BLaER1 (cell line): ENCODE results near the gene ASIC3.
A peak's percentile ranks its signal among the peaks of the same experiment; 100 is the strongest.
"Not testable (repeated sequence)": the region's sequence is repeated elsewhere in the genome, so short reads cannot be mapped to it uniquely, and the experiment has no call there.

Experiments used
- H3K27ac ChIP-seq: shearing (Covaris generic); formaldehyde crosslinking; 2 replicates; pipeline ENCODE4 v1.8.1; 2022
- H3K27me3 ChIP-seq: shearing (Covaris generic); formaldehyde crosslinking; 2 replicates; pipeline ENCODE4 v1.8.1; 2022
- H3K36me3 ChIP-seq: shearing (Covaris generic); formaldehyde crosslinking; 2 replicates; pipeline ENCODE4 v1.8.1; 2022
- H3K4me1 ChIP-seq: shearing (Covaris generic); formaldehyde crosslinking; 2 replicates; pipeline ENCODE4 v1.8.1; 2022
- H3K4me2 ChIP-seq: shearing (Covaris generic); formaldehyde crosslinking; 2 replicates; pipeline ENCODE4 v1.8.1; 2022
- H3K4me3 ChIP-seq: shearing (Covaris generic); formaldehyde crosslinking; 2 replicates; pipeline ENCODE4 v1.8.1; 2022
- H3K9ac ChIP-seq: shearing (Covaris generic); formaldehyde crosslinking; 2 replicates; pipeline ENCODE4 v1.8.1; 2022
- H3K9me3 ChIP-seq: shearing (Covaris generic); formaldehyde crosslinking; 2 replicates; pipeline ENCODE4 v1.8.1; 2022
- H4K20me1 ChIP-seq: shearing (Covaris generic); formaldehyde crosslinking; 2 replicates; pipeline ENCODE4 v1.8.1; 2022
- Cebpa-rat ChIP-seq: shearing (Covaris generic); IDR thresholded peaks from 2 replicates; pipeline ENCODE4 v1.8.1; 2022

ASIC3 gene

GRCh38 chr7:151039850-151040548, 8.3 kb upstream of the ASIC3 start:
- Histone ChIP-seq H3K4me1 (peaks cover 33% of the 10 kb centered on the region), H4K20me1 (peaks cover 16% of the 10 kb centered on the region), H3K36me3 (peaks cover 34% of the 10 kb centered on the region), H3K4me2 (peak overlapping the region; percentile 83), H3K27ac (peak overlapping the region; percentile 57; the same call in 1 of the 2 replicates), H3K9ac (0 out of 2 replicates have a peak overlapping the region, but pooled peaks have one; percentile 17), H3K4me3 (no peak overlapping the region), H3K27me3 (no peaks in the 10 kb centered on the region), H3K9me3 (no peaks in the 10 kb centered on the region)
- no peak for TF ChIP-seq Cebpa-rat

GRCh38 chr7:151040616-151041375, 7.5 kb upstream of the ASIC3 start:
- TF ChIP-seq Cebpa-rat, result no peak
- H3K9ac ChIP-seq, result no peak overlapping the region
- H3K4me2 ChIP-seq, result peak overlapping the region; percentile 83
- peaks cover 32% of the 10 kb centered on the region for H3K36me3 ChIP-seq
- no peaks in the 10 kb centered on the region for H3K9me3 ChIP-seq
- 0 out of 2 replicates have a peak overlapping the region, but pooled peaks have one; percentile 57 for H3K27ac ChIP-seq
- peaks cover 16% of the 10 kb centered on the region for H4K20me1 ChIP-seq
- no peaks in the 10 kb centered on the region for H3K27me3 ChIP-seq
- no peak overlapping the region for H3K4me3 ChIP-seq
- peaks cover 33% of the 10 kb centered on the region for H3K4me1 ChIP-seq

GRCh38 chr7:151043449-151043848, 4.9 kb upstream of the ASIC3 start:
- H3K36me3 ChIP-seq, result peaks cover 15% of the 10 kb centered on the region; the same call in 1 of the 2 replicates
- H3K9me3 ChIP-seq, H3K4me3 ChIP-seq, H3K27me3 ChIP-seq, H3K9ac ChIP-seq, H3K4me2 ChIP-seq, H3K27ac ChIP-seq: not testable (repeated sequence)
- peaks cover 25% of the 10 kb centered on the region for H3K4me1 ChIP-seq
- H4K20me1 ChIP-seq, result peaks cover 16% of the 10 kb centered on the region

- Histone ChIP-seq H3K4me3 (no peak overlapping the region), H3K9me3 (no peaks in the 10 kb centered on the region), H3K9ac (no peak overlapping the region), H3K4me2 (no peak overlapping the region), H3K27ac (no peak overlapping the region), H3K4me1 (peaks cover 20% of the 10 kb centered on the region), H3K27me3 (no peaks in the 10 kb centered on the region), H4K20me1 (peaks cover 16% of the 10 kb centered on the region), H3K36me3 (peaks cover 15% of the 10 kb centered on the region; the same call in 1 of the 2 replicates)
- no peak for TF ChIP-seq Cebpa-rat
Observed at GRCh38 chr7:151043959-151044358, 4.4 kb upstream of the ASIC3 start.

GRCh38 chr7:151045262-151045661, 3.1 kb upstream of the ASIC3 start:
- TF ChIP-seq Cebpa-rat, result no peak
- H3K36me3 ChIP-seq, result peaks cover 15% of the 10 kb centered on the region; the same call in 1 of the 2 replicates
- H3K9me3 ChIP-seq, result no peaks in the 10 kb centered on the region
- H4K20me1 ChIP-seq, result peaks cover 15% of the 10 kb centered on the region; the same call in 1 of the 2 replicates
- 0 out of 2 replicates have a peak, but pooled peaks cover 3% of the 10 kb centered on the region for H3K27me3 ChIP-seq
- H3K27ac ChIP-seq, result no peak overlapping the region
- no peak overlapping the region for H3K4me2 ChIP-seq
- no peak overlapping the region for H3K4me3 ChIP-seq
- H3K9ac ChIP-seq, result no peak overlapping the region
- H3K4me1 ChIP-seq, result peaks cover 7% of the 10 kb centered on the region

GRCh38 chr7:151045967-151046366, 2.4 kb upstream of the ASIC3 start:
- no peak for TF ChIP-seq Cebpa-rat
- no peak overlapping the region for H3K9ac ChIP-seq
- no peak overlapping the region for H3K27ac ChIP-seq
- peaks cover 15% of the 10 kb centered on the region; the same call in 1 of the 2 replicates for H3K36me3 ChIP-seq
- 0 out of 2 replicates have a peak, but pooled peaks cover 6% of the 10 kb centered on the region for H3K27me3 ChIP-seq
- no peaks in the 10 kb centered on the region for H3K9me3 ChIP-seq
- peaks cover 4% of the 10 kb centered on the region for H3K4me1 ChIP-seq
- H3K4me2 ChIP-seq, result no peak overlapping the region
- no peak overlapping the region for H3K4me3 ChIP-seq
- H4K20me1 ChIP-seq, result 0 out of 2 replicates have a peak, but pooled peaks cover 17% of the 10 kb centered on the region

GRCh38 chr7:151046603-151047573, 1.4 kb upstream of the ASIC3 start:
- Histone ChIP-seq H3K4me1 (peaks cover 14% of the 10 kb centered on the region), H3K36me3 (peaks cover 15% of the 10 kb centered on the region; the same call in 1 of the 2 replicates), H3K9ac (no peak overlapping the region), H3K27ac (no peak overlapping the region), H3K4me2 (no peak overlapping the region), H3K27me3 (0 out of 2 replicates have a peak, but pooled peaks cover 6% of the 10 kb centered on the region), H3K9me3 (no peaks in the 10 kb centered on the region), H4K20me1 (0 out of 2 replicates have a peak, but pooled peaks cover 18% of the 10 kb centered on the region), H3K4me3 (no peak overlapping the region)
- TF ChIP-seq Cebpa-rat, result no peak

- Histone ChIP-seq H3K9ac (no peak overlapping the region), H3K27ac (no peak overlapping the region), H3K4me3 (no peak overlapping the region), H3K4me2 (no peak overlapping the region), H3K9me3 (no peaks in the 10 kb centered on the region), H4K20me1 (0 out of 2 replicates have a peak, but pooled peaks cover 18% of the 10 kb centered on the region), H3K27me3 (0 out of 2 replicates have a peak, but pooled peaks cover 6% of the 10 kb centered on the region), H3K4me1 (peaks cover 33% of the 10 kb centered on the region), H3K36me3 (peaks cover 15% of the 10 kb centered on the region)
- TF ChIP-seq Cebpa-rat, result no peak
Observed at GRCh38 chr7:151048911-151049463, 656 bp downstream of the ASIC3 start.

GRCh38 chr7:151051108-151051507, 2.8 kb downstream of the ASIC3 start:
- Histone ChIP-seq H4K20me1 (0 out of 2 replicates have a peak, but pooled peaks cover 18% of the 10 kb centered on the region), H3K4me1 (peaks cover 34% of the 10 kb centered on the region), H3K9ac (no peak overlapping the region), H3K36me3 (peaks cover 10% of the 10 kb centered on the region), H3K4me3 (0 out of 2 replicates have a peak overlapping the region, but pooled peaks have one; percentile 42), H3K9me3 (no peaks in the 10 kb centered on the region), H3K27me3 (0 out of 2 replicates have a peak, but pooled peaks cover 6% of the 10 kb centered on the region), H3K27ac (no peak overlapping the region), H3K4me2 (peak overlapping the region; percentile 80)
- 0 out of 2 replicates have a peak, but pooled peaks have one; percentile 44 for TF ChIP-seq Cebpa-rat
